Activated T-cell treated with anti-CD3 and anti-CD28 coated beads, Interleukin-2, amount 50 U/mL, for 24 hours (primary cell): ENCODE results near the gene NELFCD.
A peak's percentile ranks its signal among the peaks of the same experiment; 100 is the strongest.

Experiments
- DNase-seq: peaks from one replicate; pipeline ENCODE4 v3.0.0-alpha.2; 2020
- H3K27ac Mint-ChIP-seq: 2 replicates; pipeline ENCODE4 v1.8.0; 2020; ENCODE audit warnings: mild to moderate bottlenecking, mixed read lengths
- H3K27me3 Mint-ChIP-seq: 2 replicates; pipeline ENCODE4 v1.8.0; 2020; ENCODE audit warnings: mixed read lengths
- H3K36me3 Mint-ChIP-seq: 2 replicates; pipeline ENCODE4 v1.8.0; 2020; ENCODE audit warnings: low read depth, mixed read lengths
- H3K4me1 Mint-ChIP-seq: 2 replicates; pipeline ENCODE4 v1.8.0; 2020; ENCODE audit warnings: low read depth, mixed read lengths
- H3K4me3 Mint-ChIP-seq: 2 replicates; pipeline ENCODE4 v1.8.0; 2020; ENCODE audit warnings: mild to moderate bottlenecking, moderate library complexity, mixed read lengths
- H3K9me3 Mint-ChIP-seq: 2 replicates; pipeline ENCODE4 v1.8.0; 2020; ENCODE audit warnings: mixed read lengths

The NELFCD gene

DNA sequence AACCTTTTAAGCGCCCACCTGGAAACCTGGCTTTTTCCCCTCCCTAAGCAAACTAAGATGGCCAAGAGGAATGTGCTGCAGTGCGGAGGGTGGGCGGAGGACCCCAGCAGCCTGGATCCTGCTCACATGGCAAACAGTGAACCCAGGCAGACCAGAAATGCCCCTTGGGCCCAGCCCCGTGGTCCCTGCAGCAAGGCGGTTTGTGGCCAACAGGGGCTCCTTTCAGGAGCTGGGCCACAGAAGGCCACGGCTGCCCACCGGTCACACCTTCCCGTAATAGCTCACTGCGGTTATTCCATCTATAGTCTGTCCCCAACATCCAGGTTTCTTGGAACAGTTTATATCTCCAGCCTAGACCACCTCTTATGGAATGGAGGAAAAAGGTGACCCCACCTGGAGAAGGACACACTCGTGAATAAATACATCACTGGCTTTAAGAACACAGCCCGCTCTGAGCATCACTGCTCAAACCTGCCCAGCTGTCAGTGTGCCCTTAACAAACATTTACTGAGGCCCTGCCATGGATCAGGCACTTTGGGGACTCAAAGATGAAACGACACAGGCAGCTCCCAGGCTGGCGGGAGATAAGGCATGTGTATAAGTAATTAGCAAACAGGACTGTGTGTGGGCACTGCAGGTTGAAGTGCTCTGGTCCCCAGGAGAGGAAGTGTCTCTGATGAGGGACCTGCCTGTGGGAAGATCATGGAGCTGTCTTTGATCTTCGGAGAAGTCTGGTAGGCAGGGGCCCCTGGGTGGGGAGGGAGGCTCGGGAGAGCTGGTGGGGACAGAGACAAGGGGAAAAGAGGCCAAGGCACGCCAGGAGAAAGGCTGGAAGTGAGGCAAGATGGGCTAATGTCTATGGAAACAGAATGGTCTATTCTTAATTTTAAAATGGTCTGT is 35.0 kb downstream of the NELFCD start:
- Mint-ChIP-seq H3K27ac (peak overlapping the region; percentile 67), H3K36me3 (peaks cover 6% of the 10 kb centered on the region), H3K27me3 (no peaks in the 10 kb centered on the region), H3K4me1 (peaks cover 50% of the 10 kb centered on the region), H3K9me3 (no peaks in the 10 kb centered on the region), H3K4me3 (no peak overlapping the region)
- DNase-seq: no peak

DNA sequence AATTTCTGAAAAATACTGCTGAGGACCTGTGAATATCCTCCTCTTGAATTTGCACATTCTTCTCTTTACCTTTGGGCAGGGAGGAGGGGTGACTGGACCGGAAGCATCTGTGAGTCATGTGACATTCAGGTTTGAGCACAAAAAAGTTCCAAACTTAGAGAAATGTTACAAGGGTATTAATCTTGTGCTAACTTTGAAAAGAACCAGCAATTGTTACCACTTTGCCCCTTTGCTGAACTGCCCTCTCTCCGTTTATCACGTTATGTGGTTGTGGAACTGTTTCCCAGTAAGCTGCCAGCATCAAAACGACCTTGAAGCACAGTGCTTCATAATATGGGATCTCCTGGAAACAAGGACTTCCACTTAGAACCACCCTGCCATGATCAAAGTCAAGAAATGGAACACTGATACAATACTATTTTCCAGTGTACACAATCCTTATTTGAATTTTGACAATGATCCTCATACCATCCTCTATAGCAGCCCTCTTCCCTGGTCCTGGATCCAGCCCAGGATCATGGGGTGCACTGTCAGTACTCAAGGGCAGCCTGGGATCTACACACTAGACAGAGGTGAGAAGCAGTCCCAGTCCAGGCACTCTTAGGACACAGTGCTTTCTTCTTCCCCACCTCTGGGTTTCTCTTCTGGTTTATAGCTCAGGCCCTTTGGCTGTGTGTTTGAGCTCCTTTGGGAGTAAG is 35.9 kb downstream of the NELFCD start:
- Mint-ChIP-seq H3K36me3 (peaks cover 10% of the 10 kb centered on the region), H3K4me3 (no peak overlapping the region), H3K27ac (peak overlapping the region; percentile 70), H3K27me3 (no peaks in the 10 kb centered on the region), H3K9me3 (no peaks in the 10 kb centered on the region), H3K4me1 (peaks cover 48% of the 10 kb centered on the region)
- DNase-seq: no peak

DNA sequence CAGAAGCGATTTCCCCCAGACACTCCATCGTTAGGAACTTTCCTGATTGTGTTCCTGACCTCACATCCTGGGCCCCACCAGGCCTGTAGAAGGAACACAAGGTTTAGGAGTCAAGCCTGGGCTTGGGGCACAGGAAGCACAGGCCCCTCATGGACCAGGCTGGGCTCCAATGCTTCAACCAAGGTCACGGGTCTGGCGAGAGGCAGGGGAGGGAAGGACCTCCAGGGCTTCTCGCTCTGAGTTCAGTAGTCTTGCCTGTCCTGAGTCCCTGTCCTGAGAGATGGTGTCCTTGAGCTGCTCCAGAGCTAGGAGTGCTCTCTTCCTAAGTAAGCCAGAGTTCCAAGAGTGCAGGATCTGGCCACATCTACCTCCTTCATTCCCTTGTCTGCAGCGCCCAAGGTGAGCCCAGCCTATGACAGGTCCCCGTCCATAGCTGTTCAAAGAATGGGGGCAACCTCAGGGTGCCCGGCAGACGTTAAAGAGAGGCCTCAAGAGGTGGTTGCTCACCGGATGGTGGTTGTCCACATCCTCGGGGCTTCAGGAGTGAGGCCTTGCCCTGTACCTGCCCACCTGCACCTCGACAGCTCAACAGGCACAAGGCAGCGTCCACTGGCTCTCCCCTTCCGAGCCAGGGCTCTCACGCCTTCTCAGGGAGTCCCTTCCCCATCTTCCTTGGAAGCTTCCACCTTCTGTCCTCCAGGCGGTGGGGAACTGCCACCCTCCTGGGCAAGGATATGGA is 36.6 kb downstream of the NELFCD start:
- Mint-ChIP-seq H3K9me3 (no peaks in the 10 kb centered on the region), H3K36me3 (peaks cover 17% of the 10 kb centered on the region), H3K27ac (peak overlapping the region; percentile 70), H3K4me3 (no peak overlapping the region), H3K27me3 (no peaks in the 10 kb centered on the region), H3K4me1 (peaks cover 53% of the 10 kb centered on the region)
- no peak for DNase-seq

DNA sequence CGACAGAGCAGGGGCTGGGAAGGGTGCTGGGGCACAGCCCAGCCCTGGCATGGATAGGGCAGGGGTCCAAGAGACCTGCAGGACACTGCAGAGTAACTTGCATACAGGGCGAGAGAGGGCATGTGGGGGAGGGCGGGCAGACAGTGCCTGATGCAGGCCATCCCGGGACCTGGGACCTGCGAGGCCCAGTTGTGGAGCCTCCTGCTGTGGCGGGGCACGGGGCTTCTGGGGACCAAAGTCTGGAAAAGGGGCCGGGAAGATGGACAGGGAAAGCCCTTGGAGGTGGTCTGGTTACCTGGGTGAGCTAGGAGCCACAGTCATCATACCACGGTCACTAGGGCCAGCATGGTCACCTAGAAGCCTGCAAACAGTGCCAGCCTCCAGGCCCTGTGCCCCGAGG is 37.8 kb downstream of the NELFCD start:
- Mint-ChIP-seq H3K4me3 (no peak overlapping the region), H3K9me3 (no peaks in the 10 kb centered on the region), H3K27ac (no peak overlapping the region), H3K27me3 (no peaks in the 10 kb centered on the region), H3K36me3 (peaks cover 29% of the 10 kb centered on the region), H3K4me1 (peaks cover 47% of the 10 kb centered on the region)
- DNase-seq: no peak

DNA sequence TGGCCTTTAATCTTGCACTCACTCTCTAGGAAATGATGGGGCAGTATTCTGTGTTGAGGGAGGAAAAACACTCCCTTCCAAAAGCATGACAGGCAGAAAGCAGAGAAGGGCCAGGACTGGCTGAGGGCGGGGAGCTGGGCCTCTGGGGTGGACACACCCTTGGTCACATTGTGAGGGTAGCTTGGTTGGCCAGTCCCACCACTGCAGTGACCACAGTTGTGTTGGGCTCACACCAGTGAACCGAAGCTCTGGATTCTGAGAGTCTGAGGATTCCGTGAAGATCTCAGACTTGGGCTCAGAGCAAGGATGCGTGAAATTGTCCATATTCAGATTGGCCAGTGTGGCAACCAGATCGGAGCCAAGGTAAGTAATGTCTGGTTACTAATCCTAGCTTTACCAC is 38.2 kb downstream of the NELFCD start, which contains the start of gene TUBB1:
Gene TUBB1 (plus strand): TSS at position 213 of the 400 bp plus-strand sequence. CDS start 94 bp downstream, at position 307.
- Mint-ChIP-seq H3K27me3 (no peaks in the 10 kb centered on the region), H3K4me1 (peaks cover 43% of the 10 kb centered on the region), H3K36me3 (peaks cover 33% of the 10 kb centered on the region), H3K4me3 (no peak within 1 kb of the TSS), H3K9me3 (no peaks in the 10 kb centered on the region), H3K27ac (no peak within 1 kb of the TSS)
- DNase-seq: no peak

DNA sequence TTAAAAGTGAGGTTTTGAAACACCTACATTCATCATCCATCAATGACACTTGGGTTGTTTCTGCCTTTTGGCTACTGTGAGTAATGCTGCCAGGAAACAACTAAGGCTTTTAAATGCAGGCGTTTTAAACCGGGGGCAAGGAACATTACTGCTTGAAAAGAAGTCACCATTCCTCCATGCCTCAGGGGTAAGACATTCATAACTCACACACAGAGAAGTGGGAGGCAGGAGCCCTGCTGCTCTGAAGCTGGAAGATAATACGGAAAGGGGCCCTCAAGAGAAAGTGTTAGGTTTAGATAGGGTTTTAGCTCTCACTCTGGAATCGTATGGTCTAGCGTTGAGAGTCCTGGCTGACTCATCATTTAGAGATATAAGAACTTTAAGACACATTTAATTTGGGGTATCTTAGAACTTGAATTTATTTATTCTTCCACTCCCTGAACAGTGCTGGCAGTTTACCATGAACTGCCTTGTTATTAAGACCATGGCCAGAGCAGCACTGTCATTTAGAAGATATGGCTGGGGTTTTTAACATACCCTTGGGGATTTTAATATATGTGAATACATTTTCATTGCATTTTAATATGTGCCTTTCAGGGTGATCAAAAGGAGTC is 40.0 kb downstream of the NELFCD start:
- peaks cover 41% of the 10 kb centered on the region for H3K4me1 Mint-ChIP-seq
- no peak for DNase-seq
- H3K27ac Mint-ChIP-seq: peak overlapping the region; percentile 77
- no peaks in the 10 kb centered on the region for H3K9me3 Mint-ChIP-seq
- H3K27me3 Mint-ChIP-seq: no peaks in the 10 kb centered on the region
- H3K36me3 Mint-ChIP-seq: peaks cover 51% of the 10 kb centered on the region
- H3K4me3 Mint-ChIP-seq: no peak overlapping the region

DNA sequence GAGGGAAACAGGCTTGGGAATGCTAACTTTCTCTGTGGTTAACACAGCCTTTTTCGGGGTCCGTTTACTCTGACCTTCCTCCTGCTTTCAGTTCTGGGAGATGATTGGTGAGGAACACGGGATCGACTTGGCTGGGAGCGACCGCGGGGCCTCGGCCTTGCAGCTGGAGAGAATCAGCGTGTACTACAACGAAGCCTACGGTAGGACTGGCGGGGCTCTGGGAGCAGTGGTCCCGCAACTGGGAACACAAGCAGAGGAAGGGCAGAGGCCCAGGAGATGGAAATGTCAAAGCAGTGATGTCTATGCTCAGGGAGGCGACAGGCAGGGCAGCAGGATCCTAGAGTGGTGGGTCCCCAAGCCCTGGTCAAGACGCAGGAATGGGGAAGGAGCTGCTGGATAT is 41.7 kb downstream of the NELFCD start:
- no peaks in the 10 kb centered on the region for H3K9me3 Mint-ChIP-seq
- H3K36me3 Mint-ChIP-seq: peaks cover 68% of the 10 kb centered on the region
- H3K4me1 Mint-ChIP-seq: peaks cover 41% of the 10 kb centered on the region
- no peak overlapping the region for H3K4me3 Mint-ChIP-seq
- DNase-seq: no peak
- H3K27me3 Mint-ChIP-seq: no peaks in the 10 kb centered on the region
- H3K27ac Mint-ChIP-seq: no peak overlapping the region

DNA sequence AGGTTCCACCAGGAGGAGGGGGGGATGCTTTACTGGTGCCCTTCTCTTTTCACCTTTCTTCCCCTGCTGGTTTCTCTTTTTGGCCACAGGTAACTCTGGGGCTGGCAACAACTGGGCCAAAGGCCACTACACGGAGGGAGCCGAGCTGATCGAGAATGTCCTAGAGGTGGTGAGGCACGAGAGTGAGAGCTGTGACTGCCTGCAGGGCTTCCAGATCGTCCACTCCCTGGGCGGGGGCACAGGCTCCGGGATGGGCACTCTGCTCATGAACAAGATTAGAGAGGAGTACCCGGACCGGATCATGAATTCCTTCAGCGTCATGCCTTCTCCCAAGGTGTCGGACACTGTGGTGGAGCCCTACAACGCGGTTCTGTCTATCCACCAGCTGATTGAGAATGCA is 42.6 kb downstream of the NELFCD start:
- H3K36me3 Mint-ChIP-seq: peaks cover 76% of the 10 kb centered on the region
- no peaks in the 10 kb centered on the region for H3K9me3 Mint-ChIP-seq
- H3K27ac Mint-ChIP-seq: peak overlapping the region; percentile 44
- peaks cover 49% of the 10 kb centered on the region for H3K4me1 Mint-ChIP-seq
- DNase-seq: no peak
- no peak overlapping the region for H3K4me3 Mint-ChIP-seq
- H3K27me3 Mint-ChIP-seq: no peaks in the 10 kb centered on the region

DNA sequence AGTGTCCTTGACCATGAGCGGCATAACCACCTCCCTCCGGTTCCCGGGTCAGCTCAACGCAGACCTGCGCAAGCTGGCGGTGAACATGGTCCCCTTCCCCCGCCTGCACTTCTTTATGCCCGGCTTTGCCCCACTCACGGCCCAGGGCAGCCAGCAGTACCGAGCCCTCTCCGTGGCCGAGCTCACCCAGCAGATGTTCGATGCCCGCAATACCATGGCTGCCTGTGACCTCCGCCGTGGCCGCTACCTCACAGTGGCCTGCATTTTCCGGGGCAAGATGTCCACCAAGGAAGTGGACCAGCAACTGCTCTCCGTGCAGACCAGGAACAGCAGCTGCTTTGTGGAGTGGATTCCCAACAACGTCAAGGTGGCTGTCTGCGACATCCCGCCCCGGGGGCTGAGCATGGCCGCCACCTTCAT is 43.1 kb downstream of the NELFCD start:
- Mint-ChIP-seq H3K4me1 (peaks cover 54% of the 10 kb centered on the region), H3K27ac (peak overlapping the region; percentile 18), H3K4me3 (no peak overlapping the region), H3K27me3 (no peaks in the 10 kb centered on the region), H3K9me3 (no peaks in the 10 kb centered on the region), H3K36me3 (peaks cover 81% of the 10 kb centered on the region)
- no peak for DNase-seq

DNA sequence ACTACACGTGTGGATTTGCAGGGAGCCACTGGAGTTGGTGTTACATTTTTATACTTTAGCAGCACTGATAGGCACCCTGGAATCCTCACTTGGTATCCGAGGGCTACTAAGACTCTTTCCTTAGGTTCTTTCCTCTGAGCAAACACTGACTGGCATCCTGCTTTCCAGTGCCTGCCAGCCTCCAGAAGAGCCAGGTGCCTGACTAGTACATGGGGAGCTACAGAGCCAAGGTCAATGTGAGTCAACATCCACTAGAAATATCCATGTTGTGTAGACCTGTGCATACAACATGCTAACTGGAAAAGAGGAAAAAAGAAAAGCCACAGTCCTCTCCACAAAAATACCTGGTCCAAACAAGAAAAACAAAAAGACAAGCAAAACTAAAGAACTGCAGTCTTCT is 44.0 kb downstream of the NELFCD start:
- peak overlapping the region; percentile 47 for H3K27ac Mint-ChIP-seq
- no peak for DNase-seq
- H3K9me3 Mint-ChIP-seq: no peaks in the 10 kb centered on the region
- H3K4me1 Mint-ChIP-seq: peaks cover 63% of the 10 kb centered on the region
- peaks cover 90% of the 10 kb centered on the region for H3K36me3 Mint-ChIP-seq
- no peaks in the 10 kb centered on the region for H3K27me3 Mint-ChIP-seq
- H3K4me3 Mint-ChIP-seq: no peak overlapping the region

DNA sequence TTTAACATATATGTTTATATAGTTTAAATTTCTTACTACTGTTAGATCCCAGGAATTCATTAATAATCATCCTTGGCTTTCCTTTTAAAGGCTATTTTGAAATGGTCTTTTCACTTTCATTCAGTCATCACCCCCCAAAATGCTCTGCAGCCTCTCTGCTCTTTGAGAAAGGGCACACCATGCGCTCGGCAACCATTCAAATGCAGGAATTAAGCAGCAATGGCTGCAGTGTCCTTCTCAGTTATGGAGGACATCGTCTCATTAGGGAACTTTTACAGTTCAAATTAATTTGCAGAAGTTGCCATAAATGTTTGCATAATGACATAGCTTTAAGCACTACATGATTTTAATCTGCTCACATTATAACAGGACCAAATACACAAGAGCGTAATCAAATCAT is 44.5 kb downstream of the NELFCD start:
- Mint-ChIP-seq H3K9me3 (no peaks in the 10 kb centered on the region), H3K4me1 (peaks cover 68% of the 10 kb centered on the region), H3K36me3 (peaks cover 95% of the 10 kb centered on the region)

DNA sequence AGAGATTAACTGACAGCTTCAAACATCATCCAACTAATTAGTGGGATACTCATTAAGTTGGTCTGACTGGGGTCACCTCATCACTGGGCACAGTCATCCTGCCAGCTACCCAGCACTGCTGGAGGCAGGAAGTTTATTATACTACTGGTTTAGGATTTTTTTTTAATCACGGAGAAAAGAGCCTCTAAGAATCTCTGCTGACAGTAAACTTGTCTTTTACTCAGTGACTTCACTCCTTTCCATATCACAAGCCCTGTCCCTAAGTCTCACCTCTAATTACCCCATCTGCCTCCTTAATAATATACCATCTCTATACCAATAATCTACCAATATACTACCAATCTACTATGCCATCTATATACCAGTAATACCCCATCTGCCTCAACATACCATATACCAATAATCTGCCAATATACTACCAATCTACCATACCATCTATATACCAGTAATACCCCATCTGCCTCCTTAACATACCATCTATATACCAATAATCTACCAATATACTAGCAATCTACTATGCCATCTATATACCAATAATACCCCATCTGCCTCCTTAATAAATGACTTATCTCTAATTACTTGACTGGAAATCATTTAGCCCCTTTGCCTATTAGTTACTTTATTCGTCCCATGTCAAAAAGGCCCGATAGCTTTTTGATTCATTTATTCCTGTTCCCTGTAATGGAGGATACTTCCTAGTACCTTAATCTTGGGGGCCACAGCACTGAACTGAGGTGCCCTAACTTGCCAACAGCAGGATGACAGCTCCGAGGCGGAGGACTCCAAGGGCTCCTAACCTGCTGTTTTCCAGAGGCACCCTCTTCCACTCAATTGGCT is 46.1 kb downstream of the NELFCD start:
- Mint-ChIP-seq H3K27ac (peak overlapping the region; percentile 24), H3K9me3 (no peaks in the 10 kb centered on the region), H3K36me3 (peaks cover 100% of the 10 kb centered on the region), H3K4me1 (peaks cover 66% of the 10 kb centered on the region), H3K27me3 (no peaks in the 10 kb centered on the region), H3K4me3 (peak overlapping the region; percentile 95)
- DNase-seq: no peak

More for the DNA sequence above, 44.5 kb downstream of the NELFCD start:
- Mint-ChIP-seq H3K27me3 (no peaks in the 10 kb centered on the region), H3K27ac (peak overlapping the region; percentile 24), H3K4me3 (no peak overlapping the region)
- DNase-seq: no peak

DNA sequence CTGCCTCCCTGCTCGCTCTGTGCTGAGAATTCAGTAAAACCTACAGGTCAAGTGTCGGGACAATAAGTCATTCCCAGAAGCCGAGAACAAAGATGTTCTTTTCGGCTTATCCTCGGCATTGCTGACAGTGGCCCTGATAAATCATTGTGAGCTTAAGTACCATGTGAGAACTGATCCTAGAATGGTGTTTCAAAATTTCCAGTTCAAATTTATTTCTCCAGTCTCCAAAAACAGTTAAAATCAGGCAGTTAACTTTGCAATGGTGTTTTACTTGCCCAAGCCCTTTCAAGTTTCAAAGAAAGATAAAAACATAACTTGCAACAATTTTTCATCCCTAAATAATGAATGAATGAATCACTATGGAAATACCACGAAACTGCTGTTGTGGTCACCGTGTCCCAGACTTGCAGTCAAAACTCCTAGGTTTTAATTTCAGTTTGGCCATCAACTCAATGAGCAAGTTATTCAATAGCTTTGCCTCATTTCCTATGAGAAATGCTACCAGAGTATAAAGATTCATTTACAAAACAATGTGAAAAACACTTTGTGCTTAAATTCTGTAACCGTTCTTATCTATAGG is 46.8 kb downstream of the NELFCD start:
- Mint-ChIP-seq H3K4me3 (peak overlapping the region; percentile 95), H3K4me1 (peaks cover 63% of the 10 kb centered on the region), H3K9me3 (no peaks in the 10 kb centered on the region), H3K27ac (peak overlapping the region; percentile 24), H3K36me3 (peaks cover 97% of the 10 kb centered on the region), H3K27me3 (no peaks in the 10 kb centered on the region)
- no peak for DNase-seq
